ENCODE measurements around the gene RABEP2. TPM values are rescaled to one million over a fixed set of nuclear protein-coding genes. Genes with fewer than 3 reads are reported as not detected.

The RABEP2 gene
- total RNA-seq, 6 experiments from 2014 or later = 19.8 to 24.9 (median 21.9) TPM

- Mint-ChIP-seq H3K9me3 (no peaks in the 10 kb centered on the region), H3K4me1 (ENCODE audit: low read depth) (peaks cover 8% of the 10 kb centered on the region), H3K36me3 (ENCODE audit: low read depth) (peaks cover 20% of the 10 kb centered on the region), H3K27me3 (ENCODE audit: insufficient read depth) (peaks cover 4% of the 10 kb centered on the region), H3K4me3 (no peak overlapping the region), H3K27ac (0 out of 2 replicates have a peak overlapping the region, but pooled peaks have one; percentile 43)
- DNase-seq = peak; percentile 79
- TF ChIP-seq CTCF (IDR thresholded peaks at IDR 0.05) = no peak
These were observed 9.9 kb downstream of the RABEP2 start for GRCh38 chr16:28915181-28915580.

- H3K9me3 Mint-ChIP-seq = no peaks in the 10 kb centered on the region
- H3K36me3 Mint-ChIP-seq (ENCODE audit: low read depth) = peaks cover 20% of the 10 kb centered on the region
- H3K27ac Mint-ChIP-seq = no peak overlapping the region
- peaks cover 8% of the 10 kb centered on the region for H3K4me1 Mint-ChIP-seq (ENCODE audit: low read depth)
- H3K4me3 Mint-ChIP-seq = no peak overlapping the region
- H3K27me3 Mint-ChIP-seq (ENCODE audit: insufficient read depth) = peaks cover 4% of the 10 kb centered on the region
- TF ChIP-seq CTCF (IDR thresholded peaks at IDR 0.05) = no peak
- DNase-seq = no peak
These were observed 10.9 kb downstream of the RABEP2 start for GRCh38 chr16:28913946-28914724.

GRCh38 chr16:28912558-28912957 is 12.5 kb downstream of the RABEP2 start:
- no peak for DNase-seq
- Mint-ChIP-seq H3K27me3 (ENCODE audit: insufficient read depth) (peaks cover 4% of the 10 kb centered on the region), H3K4me3 (no peak overlapping the region), H3K27ac (peak overlapping the region; percentile 21; the same call in 1 of the 2 replicates), H3K36me3 (ENCODE audit: low read depth) (peaks cover 20% of the 10 kb centered on the region), H3K4me1 (ENCODE audit: low read depth) (peaks cover 8% of the 10 kb centered on the region), H3K9me3 (no peaks in the 10 kb centered on the region)
- TF ChIP-seq CTCF (IDR thresholded peaks at IDR 0.05) = no peak

- TF ChIP-seq CTCF (IDR thresholded peaks at IDR 0.05) = no peak
- Mint-ChIP-seq H3K27me3 (ENCODE audit: insufficient read depth) (peaks cover 4% of the 10 kb centered on the region), H3K4me3 (no peak overlapping the region), H3K36me3 (ENCODE audit: low read depth) (peaks cover 9% of the 10 kb centered on the region), H3K27ac (no peak overlapping the region), H3K4me1 (ENCODE audit: low read depth) (peaks cover 8% of the 10 kb centered on the region), H3K9me3 (no peaks in the 10 kb centered on the region)
- DNase-seq = peak; percentile 37
These were observed 14.7 kb downstream of the RABEP2 start for GRCh38 chr16:28910086-28911031.

- no peak for TF ChIP-seq CTCF (IDR thresholded peaks at IDR 0.05)
- H3K27me3 Mint-ChIP-seq (ENCODE audit: insufficient read depth) = peaks cover 4% of the 10 kb centered on the region; the same call in 1 of the 2 replicates
- H3K36me3 Mint-ChIP-seq (ENCODE audit: low read depth) = no peaks in the 10 kb centered on the region
- H3K4me3 Mint-ChIP-seq = no peak overlapping the region
- DNase-seq = no peak
- no peak overlapping the region for H3K27ac Mint-ChIP-seq
- no peaks in the 10 kb centered on the region for H3K9me3 Mint-ChIP-seq
- H3K4me1 Mint-ChIP-seq (ENCODE audit: low read depth) = no peaks in the 10 kb centered on the region
These were observed 19.2 kb downstream of the RABEP2 start for GRCh38 chr16:28905800-28906372.

Data from HFFc6 (cell line).